Lower lobe of right lung (tissue), 2 donors: Measurements from ENCODE around the gene ENTPD7. TPM values are rescaled to one million over a fixed set of nuclear protein-coding genes. Genes with fewer than 3 reads are reported as not detected.

ENCODE experiments used
- ATAC-seq, 2 donors: fragments of 200-7000 bp; cut with Tn5 transposase; one replicate each; pipeline ENCODE4 v1.9.1; 2020 to 2022; ENCODE audit warnings: mild to moderate bottlenecking in 2 of 2, moderate library complexity in 2 of 2
- DNase-seq: peaks from one replicate; pipeline ENCODE4 v3.0.0-alpha.2; 2020
- H3K27ac ChIP-seq: fragments of 200-600 bp; one replicate; pipeline ENCODE4 v1.8.0; 2022
- H3K27me3 ChIP-seq: fragments of 200-600 bp; one replicate; pipeline ENCODE4 v1.8.0; 2022; ENCODE audit warnings: low read depth
- H3K36me3 ChIP-seq: fragments of 200-600 bp; one replicate; pipeline ENCODE4 v1.8.0; 2022; ENCODE audit warnings: mild to moderate bottlenecking
- H3K4me1 ChIP-seq: fragments of 200-600 bp; one replicate; pipeline ENCODE4 v1.8.0; 2022
- H3K4me3 ChIP-seq: fragments of 200-600 bp; one replicate; pipeline ENCODE4 v1.8.0; 2022; ENCODE audit warnings: mild to moderate bottlenecking
- H3K9me3 ChIP-seq: fragments of 200-600 bp; one replicate; pipeline ENCODE4 v1.8.0; 2022
- CTCF ChIP-seq: fragments of 200-600 bp; IDR thresholded peaks from one replicate; pipeline ENCODE4 v1.8.0; 2022; ENCODE audit warnings: antibody characterized with exemption, mild to moderate bottlenecking
- intact Hi-C: fragments of 100-400 bp; cut with DNase I; formaldehyde crosslinking; loops from one replicate; pipeline ENCODE4 v1.11.0; 2022
- long read RNA-seq: library from polyadenylated mRNA; unstranded; transcript quantifications from one replicate; pipeline ENCODE4 v2.0.0, GENCODE V29; 2021
- total RNA-seq: library from RNA; stranded (reverse); fragmentation: NEBNext Ultra II Directional; extraction: Animal tissue kit (Norgen Biotek cat#: 25700); gene quantifications from one replicate; pipeline ENCODE4 v1.2.1, GENCODE V29; 2021
- donor health status: DM: no; HTN: yes; CAD: no; lungs with severe emphysema.

Gene ENTPD7
- total RNA-seq, result 8.1 TPM
- long read RNA-seq, transcript ENTPD7-201 (13 exons, 3,550 nt), result major isoform, 5 of 8 reads
- long read RNA-seq, partial matches to known transcripts, result 2 of 8 reads
- long read RNA-seq, other reads (novel, unspliced or antisense), result 1 of 8 reads

- H3K4me1 ChIP-seq, result peaks cover 23% of the 10 kb centered on the region
- H3K9me3 ChIP-seq, result no peaks in the 10 kb centered on the region
- DNase-seq (peak; percentile 98), ATAC-seq (peak; percentile 100)
- TF ChIP-seq CTCF, result peak; percentile 39
- H3K27me3 ChIP-seq, result no peaks in the 10 kb centered on the region
- intact Hi-C loops, result no loop called here
- peak within 1 kb of the TSS; percentile 75 for H3K27ac ChIP-seq
- peak within 1 kb of the TSS; percentile 92 for H3K4me3 ChIP-seq
- peaks cover 3% of the 10 kb centered on the region for H3K36me3 ChIP-seq
These were observed at the start of gene ENTPD7 for GRCh38 chr10:99659031-99659867. TSS of gene ENTPD7 (plus strand) at chr10:99659509. CDS start at chr10:99659957, 448 bp downstream.

GRCh38 chr10:99610221-99610620 lies 49.1 kb upstream of the ENTPD7 start:
- Histone ChIP-seq H3K9me3 (no peaks in the 10 kb centered on the region), H3K4me3 (no peak overlapping the region), H3K4me1 (no peaks in the 10 kb centered on the region), H3K27me3 (no peaks in the 10 kb centered on the region), H3K36me3 (peaks cover 51% of the 10 kb centered on the region), H3K27ac (no peak overlapping the region)
- ATAC-seq (no peak), DNase-seq (no peak)
- TF ChIP-seq CTCF, result no peak
- intact Hi-C loops, result no loop called here

- DNase-seq (no peak), ATAC-seq (no peak)
- peaks cover 53% of the 10 kb centered on the region for H3K36me3 ChIP-seq
- no peak overlapping the region for H3K27ac ChIP-seq
- peaks cover 6% of the 10 kb centered on the region for H3K4me1 ChIP-seq
- no peaks in the 10 kb centered on the region for H3K9me3 ChIP-seq
- H3K27me3 ChIP-seq, result no peaks in the 10 kb centered on the region
- no peak for TF ChIP-seq CTCF
- intact Hi-C loops, result no loop called here
- H3K4me3 ChIP-seq, result no peak overlapping the region
These were observed 48.0 kb upstream of the ENTPD7 start for GRCh38 chr10:99611326-99611725.

GRCh38 chr10:99612167-99612831 lies 47.0 kb upstream of the ENTPD7 start:
- peaks cover 53% of the 10 kb centered on the region for H3K36me3 ChIP-seq
- intact Hi-C loops, result no loop called here

More at GRCh38 chr10:99612167-99612831, 47.0 kb upstream of the ENTPD7 start:
- DNase-seq, result no peak
- H3K4me1 ChIP-seq, result peaks cover 16% of the 10 kb centered on the region
- peak; percentile 65 to 69 for ATAC-seq
- peak; percentile 75 for TF ChIP-seq CTCF
- no peaks in the 10 kb centered on the region for H3K9me3 ChIP-seq
- H3K27me3 ChIP-seq, result no peaks in the 10 kb centered on the region
- H3K27ac ChIP-seq, result no peak overlapping the region
- no peak overlapping the region for H3K4me3 ChIP-seq
